DOHH2 (cell line): ENCODE results near the gene TMEM131.

ENCODE experiments used
- CTCF ChIP-seq: fragments of 200-600 bp; sonication (generic); IDR thresholded peaks from one replicate; pipeline ENCODE4 v1.5.1; 2014; ENCODE audit warnings: antibody characterized with exemption, mild to moderate bottlenecking, low read depth, low read length; ENCODE audit not compliant: poor library complexity, severe bottlenecking
- EZH2phosphoT487 ChIP-seq: fragments of 200-600 bp; sonication (generic); IDR thresholded peaks from 2 replicates; pipeline ENCODE4 v1.6.1; 2017; ENCODE audit warnings: borderline replicate concordance, mild to moderate bottlenecking, antibody characterized with exemption, low read length, moderate library complexity, mixed read lengths

- TF ChIP-seq CTCF (no peak), EZH2phosphoT487 (no peak)
These were observed 62.6 kb downstream of the TMEM131 start for GRCh38 chr2:97932975-97933662.
